ENCODE data around the gene NTF3. TPM values are rescaled to one million over a fixed set of nuclear protein-coding genes. Genes with fewer than 3 reads are reported as not detected.

The NTF3 gene
- total RNA-seq, 1 donor from 2014 or later, result 8.9 TPM

GRCh38 chr12:5388581-5389535 lies 43.0 kb upstream of the NTF3 start:
- H4K20me1 ChIP-seq (ENCODE audit: insufficient read depth, low read length), result no peaks in the 10 kb centered on the region
- Mint-ChIP-seq H3K4me1 (ENCODE audit: low read depth, unreplicated experiment) (peaks cover 37% of the 10 kb centered on the region), H3K27ac (ENCODE audit: unreplicated experiment) (peak overlapping the region; percentile 73), H3K27me3 (ENCODE audit: low read depth, unreplicated experiment) (peaks cover 2% of the 10 kb centered on the region), H3K4me3 (ENCODE audit: unreplicated experiment) (no peak overlapping the region), H3K9me3 (ENCODE audit: unreplicated experiment) (no peaks in the 10 kb centered on the region), H3K36me3 (ENCODE audit: low read depth, unreplicated experiment) (no peaks in the 10 kb centered on the region)
- no peaks in the 10 kb centered on the region for H3K27me3 ChIP-seq (ENCODE audit: insufficient read depth, low read length)
- no peak overlapping the region for H2AFZ ChIP-seq (ENCODE audit: low read depth, low read length)
- FAIRE-seq (peak; percentile 85), DNase-seq (ENCODE audit: low read depth) (peak; percentile 34)
- no peak for TF ChIP-seq CTCF (IDR thresholded peaks at IDR 0.05; ENCODE audit: insufficient read depth, low read depth, low read length)
- no peak for TF ChIP-seq EZH2 (IDR thresholded peaks at IDR 0.05; ENCODE audit: insufficient read depth, low read length)
- no peak overlapping the region for H3K4me2 ChIP-seq (ENCODE audit: low read length)
- H3K4me3 ChIP-seq (ENCODE audit: insufficient read depth, low read depth, low read length), result no peak overlapping the region
- no peaks in the 10 kb centered on the region for H3K79me2 ChIP-seq (ENCODE audit: insufficient read depth, low read length)
- no peaks in the 10 kb centered on the region for H3K9me3 ChIP-seq (ENCODE audit: insufficient read depth, low read depth, low read length)
- no peak overlapping the region for H3K27ac ChIP-seq (ENCODE audit: low read depth, low read length)
- H3K36me3 ChIP-seq (ENCODE audit: insufficient read depth, low read length), result no peaks in the 10 kb centered on the region
- H3K4me1 ChIP-seq (ENCODE audit: insufficient read depth, low read length), result no peaks in the 10 kb centered on the region
- no peak overlapping the region for H3K9ac ChIP-seq (ENCODE audit: low read length)

- FAIRE-seq (no peak), DNase-seq (ENCODE audit: low read depth) (peak; percentile 3)
- Mint-ChIP-seq H3K27ac (ENCODE audit: unreplicated experiment) (peak overlapping the region; percentile 73), H3K4me3 (ENCODE audit: unreplicated experiment) (no peak overlapping the region), H3K27me3 (ENCODE audit: low read depth, unreplicated experiment) (peaks cover 5% of the 10 kb centered on the region), H3K9me3 (ENCODE audit: unreplicated experiment) (peaks cover under 1% of the 10 kb centered on the region), H3K36me3 (ENCODE audit: low read depth, unreplicated experiment) (no peaks in the 10 kb centered on the region), H3K4me1 (ENCODE audit: low read depth, unreplicated experiment) (peaks cover 37% of the 10 kb centered on the region)
- TF ChIP-seq EZH2 (IDR thresholded peaks at IDR 0.05; ENCODE audit: insufficient read depth, low read length), result no peak
- no peak for TF ChIP-seq CTCF (IDR thresholded peaks at IDR 0.05; ENCODE audit: insufficient read depth, low read depth, low read length)
- Histone ChIP-seq H3K36me3 (ENCODE audit: insufficient read depth, low read length) (no peaks in the 10 kb centered on the region), H3K4me1 (ENCODE audit: insufficient read depth, low read length) (no peaks in the 10 kb centered on the region), H3K4me2 (ENCODE audit: low read length) (no peak overlapping the region), H2AFZ (ENCODE audit: low read depth, low read length) (no peak overlapping the region), H3K27me3 (ENCODE audit: insufficient read depth, low read length) (no peaks in the 10 kb centered on the region), H3K9ac (ENCODE audit: low read length) (no peak overlapping the region), H3K9me3 (ENCODE audit: insufficient read depth, low read depth, low read length) (no peaks in the 10 kb centered on the region), H3K79me2 (ENCODE audit: insufficient read depth, low read length) (no peaks in the 10 kb centered on the region), H3K27ac (ENCODE audit: low read depth, low read length) (no peak overlapping the region), H3K4me3 (ENCODE audit: insufficient read depth, low read depth, low read length) (no peak overlapping the region), H4K20me1 (ENCODE audit: insufficient read depth, low read length) (no peaks in the 10 kb centered on the region)
Measured at GRCh38 chr12:5390174-5390799, 41.6 kb upstream of the NTF3 start.

Data from astrocyte (in vitro differentiated cells and primary cell).